HCT116 (cell line): ENCODE data around the gene PTPN1. TPM values are rescaled to one million over a fixed set of nuclear protein-coding genes. Genes with fewer than 3 reads are reported as not detected.
A peak's percentile ranks its signal among the peaks of the same experiment; 100 is the strongest.

Experiments used
- ATAC-seq: fragments of 200-7000 bp; cut with Tn5 transposase; 2 replicates; pipeline ENCODE4 v1.9.1; 2020; ENCODE audit warnings: mild to moderate bottlenecking, moderate library complexity
- BruUV-seq: library from RNA; stranded (reverse); fragments of 400-500 nt; replicated peaks from 2 replicates; lab custom pipeline; 2021; lab: Mats Ljungman, UMichigan
- CTCF ChIA-PET: fragments of 300-600 bp; sonication (Branson Sonifier 250); formaldehyde crosslinking; loops from one replicate; lab custom pipeline; 2021; ENCODE audit warnings: antibody characterized with exemption; lab: Charles Lee
- POLR2A ChIA-PET: fragments of 300-600, 350-600 bp; sonication (Branson Sonifier 250); formaldehyde crosslinking; loops from one replicate; lab custom pipeline; 2021; ENCODE audit warnings: antibody characterized with exemption; lab: Charles Lee
- RAD21 ChIA-PET, 2 experiments: fragments of 300-600 bp; sonication (Branson Sonifier 250); formaldehyde crosslinking; loops; one replicate each; lab custom pipeline; 2023; ENCODE audit warnings: low total read pairs in 2 of 2; ENCODE audit not compliant: uncharacterized antibody in 2 of 2, unreplicated experiment in 2 of 2, low non-redundant PET in 1 of 2; lab: Charles Lee
- DNase-seq: peaks from one replicate; pipeline ENCODE4 v3.0.0-alpha.2; 2010; ENCODE audit warnings: low read depth, low spot score
- H2AFZ ChIP-seq: fragments of 200-600 bp; shearing (Covaris generic), sonication (generic); 2 replicates; pipeline ENCODE4 v1.6.1; 2017; ENCODE audit warnings: low read depth, mixed run types, mixed read lengths, antibody characterized with exemption, low read length; ENCODE audit not compliant: poor library complexity, severe bottlenecking
- H3K27ac ChIP-seq: 2 replicates; pipeline ENCODE4 v1.5.1; 2012; ENCODE audit warnings: low read depth, low read length
- H3K27me3 ChIP-seq: fragments of 200-600 bp; sonication (generic); 2 replicates; pipeline ENCODE4 v1.6.1; 2016; ENCODE audit warnings: mixed run types, low read length, mixed read lengths; ENCODE audit not compliant: insufficient read depth
- H3K36me3 ChIP-seq, 2 experiments: fragments of 200-500 bp in 1 of 2; fragments of 200-600 bp in 1 of 2; sonication (Bioruptor generic) in 1 of 2; sonication (generic) in 1 of 2; 2 replicates each; pipeline versions ENCODE4 v1.5.1 to v1.6.1; 2014 to 2016; ENCODE audit warnings: low read length in 2 of 2, inconsistent platforms in 1 of 2, mixed read lengths in 1 of 2, mixed run types in 1 of 2; ENCODE audit not compliant: insufficient read depth in 2 of 2, control insufficient read depth in 1 of 2
- H3K4me1 ChIP-seq, 2 experiments: fragments of 200-600 bp in 1 of 2; sonication (generic) in 1 of 2; 2 replicates each; pipeline versions ENCODE4 v1.5.1 to v1.6.1; 2012 to 2017; ENCODE audit warnings: low read length in 2 of 2, inconsistent platforms in 1 of 2, mild to moderate bottlenecking in 1 of 2, mixed read lengths in 1 of 2, mixed run types in 1 of 2, moderate library complexity in 1 of 2; ENCODE audit not compliant: insufficient read depth in 2 of 2, control insufficient read depth in 1 of 2
- H3K4me2 ChIP-seq: fragments of 200-600 bp; sonication (generic); 2 replicates; pipeline ENCODE4 v1.6.1; 2017; ENCODE audit warnings: mixed run types, low read length, mixed read lengths
- H3K4me3 ChIP-seq, 2 experiments: fragments of 200-600 bp in 1 of 2; sonication (generic) in 1 of 2; replicated peaks in 1 of 2; 2 replicates each; pipeline ENCODE4 v1.5.1; 2011 to 2016; ENCODE audit warnings: low read length in 2 of 2, control low read depth in 1 of 2, low read depth in 1 of 2, mild to moderate bottlenecking in 1 of 2, mixed read lengths in 1 of 2, mixed run types in 1 of 2
- H3K79me2 ChIP-seq: fragments of 200-600 bp; sonication (generic); 2 replicates; pipeline ENCODE4 v1.6.1; 2017; ENCODE audit warnings: mild to moderate bottlenecking, mixed run types, low read length, moderate library complexity, mixed read lengths; ENCODE audit not compliant: insufficient read depth
- H3K9ac ChIP-seq: fragments of 200-600 bp; sonication (generic); 2 replicates; pipeline ENCODE4 v1.6.1; 2016; ENCODE audit warnings: low read length, mixed read lengths
- H3K9me2 ChIP-seq: fragments of 200-600 bp; sonication (generic), shearing (Covaris generic); 2 replicates; pipeline ENCODE4 v1.6.1; 2017; ENCODE audit warnings: mixed run types, mild to moderate bottlenecking, moderate library complexity; ENCODE audit not compliant: insufficient read depth
- H3K9me3 ChIP-seq, 2 experiments: fragments of 200-500 bp in 1 of 2; fragments of 200-600 bp in 1 of 2; sonication (Bioruptor generic) in 1 of 2; sonication (generic) in 1 of 2; 2 replicates each; pipeline ENCODE4 v1.6.1; 2014 to 2017; ENCODE audit warnings: low read length in 2 of 2, mixed read lengths in 2 of 2, inconsistent platforms in 1 of 2, low read depth in 1 of 2, mild to moderate bottlenecking in 1 of 2, mixed run types in 1 of 2, moderate library complexity in 1 of 2; ENCODE audit not compliant: control insufficient read depth in 1 of 2, insufficient read depth in 1 of 2
- H4K20me1 ChIP-seq: fragments of 200-600 bp; sonication (generic), shearing (Covaris generic); 2 replicates; pipeline ENCODE4 v1.6.1; 2017; ENCODE audit warnings: mixed run types, mild to moderate bottlenecking, moderate library complexity; ENCODE audit not compliant: insufficient read depth
- ATF3 ChIP-seq: IDR thresholded peaks from 2 replicates; pipeline ENCODE4 v1.6.1; 2012
- CBX3 ChIP-seq: IDR thresholded peaks from 2 replicates; pipeline ENCODE4 v1.6.1; 2012; ENCODE audit warnings: low read depth
- CTCF ChIP-seq, 3 experiments: fragments of 200-600 bp in 1 of 3; sonication (generic) in 1 of 3; IDR thresholded peaks in 2 of 3; conservative IDR thresholded peaks in 1 of 3; 2 replicates each; pipeline ENCODE4 v1.5.1; 2012 to 2017; ENCODE audit warnings: low read depth in 2 of 3, low read length in 2 of 3, antibody characterized with exemption in 1 of 3, borderline replicate concordance in 1 of 3, control low read depth in 1 of 3, mild to moderate bottlenecking in 1 of 3, mixed read lengths in 1 of 3, mixed run types in 1 of 3, moderate library complexity in 1 of 3; ENCODE audit not compliant: insufficient read depth in 1 of 3
- EGR1 ChIP-seq: IDR thresholded peaks from 2 replicates; pipeline ENCODE4 v1.6.1; 2012; ENCODE audit warnings: low read depth
- ELF1 ChIP-seq: IDR thresholded peaks from 2 replicates; pipeline ENCODE4 v1.6.1; 2012; ENCODE audit warnings: low read depth, borderline replicate concordance
- EZH2phosphoT487 ChIP-seq: fragments of 200-600 bp; IDR thresholded peaks from 2 replicates; pipeline ENCODE4 v1.6.1; 2018; ENCODE audit warnings: antibody characterized with exemption, borderline replicate concordance
- FOSL1 ChIP-seq: IDR thresholded peaks from 2 replicates; pipeline ENCODE4 v1.6.1; 2012; ENCODE audit warnings: low read depth
- MAX ChIP-seq: IDR thresholded peaks from 2 replicates; pipeline ENCODE4 v1.6.1; 2012
- REST ChIP-seq: IDR thresholded peaks from 2 replicates; pipeline ENCODE4 v1.6.1; 2012; ENCODE audit warnings: low read depth
- SP1 ChIP-seq: IDR thresholded peaks from 2 replicates; pipeline ENCODE4 v1.6.1; 2012; ENCODE audit warnings: low read depth
- TCF7L2 ChIP-seq: IDR thresholded peaks from 2 replicates; pipeline ENCODE4 v1.7.0; 2011; ENCODE audit warnings: borderline replicate concordance, inconsistent platforms; ENCODE audit not compliant: insufficient read depth, insufficient read length; ENCODE audit errors: extremely low read depth
- ZFX ChIP-seq: fragments of 450-650 bp; IDR thresholded peaks from 2 replicates; pipeline ENCODE4 v1.6.1; 2017
- intact Hi-C: fragments of 100-400 bp; cut with micrococcal nuclease; formaldehyde crosslinking; loops from 2 replicates; pipeline ENCODE4 v1.10.0; 2022
- total RNA-seq: library from RNA; stranded (reverse); gene quantifications from one replicate; pipeline ENCODE4 v1.2.1, GENCODE V29; 2021; ENCODE audit not compliant: unreplicated experiment

PTPN1 gene
- total RNA-seq, 1 experiment from 2014 or later = 47.5 TPM

GRCh38 chr20:50537546-50538201 is 27.5 kb downstream of the PTPN1 start:
- intact Hi-C loops = no loop called here
- CTCF ChIA-PET = interaction anchor here (0.7 to 1.4 kb wide), 2 partner anchors 54 to 60 kb away, joined by 3 to 7 read pairs; no protein-coding TSS in a partner anchor
- Histone ChIP-seq H2AFZ (no peak overlapping the region), H3K4me3 (no peak overlapping the region), H3K4me2 (peak overlapping the region; percentile 49)
- BruUV-seq = no TSS peak
- POLR2A ChIA-PET = no interaction called here
- ATAC-seq = no peak
- no peak for DNase-seq
- TF ChIP-seq CTCF (IDR thresholded peaks at IDR 0.05 in 2 of 3, conservative IDR thresholded peaks at IDR 0.05 in 1 of 3; ENCODE audit: borderline replicate concordance in 1 of 3, insufficient read depth in 1 of 3, low read depth in 2 of 3, low read length in 2 of 3) (no peak), CBX3 (no peak), SP1 (no peak), EGR1 (no peak), MAX (no peak), FOSL1 (no peak), REST (no peak), TCF7L2 (no peak), ZFX (no peak), ELF1 (no peak), ATF3 (no peak), EZH2phosphoT487 (no peak)
- TF ChIP-seq, all 23 proteins: peak for 0
- H3K9ac ChIP-seq = peak overlapping the region; percentile 63
- H4K20me1 ChIP-seq = no peaks in the 10 kb centered on the region
- H3K9me2 ChIP-seq = no peaks in the 10 kb centered on the region
- no peaks in the 10 kb centered on the region for H3K27me3 ChIP-seq
- H3K36me3 ChIP-seq = no peaks in the 10 kb centered on the region
- no peaks in the 10 kb centered on the region for H3K9me3 ChIP-seq
- peak overlapping the region; percentile 93; the same call in 1 of the 2 replicates for H3K27ac ChIP-seq
- RAD21 ChIA-PET = no interaction called here
- H3K4me1 ChIP-seq = peaks cover 86 to 99% of the 10 kb centered on the region in 2 experiments
- peaks cover 87% of the 10 kb centered on the region for H3K79me2 ChIP-seq
